Testis (tissue), 2 donors: Measurements from ENCODE around the gene ASPM.

Source experiments
- CTCF ChIP-seq, 3 experiments: fragments of 450-650 bp in 2 of 3; fragments of 200-600 bp in 1 of 3; sonication (generic) in 1 of 3; IDR thresholded peaks; one replicate each; pipeline ENCODE4 v1.5.1; 2016 to 2019; ENCODE audit warnings: antibody characterized with exemption in 3 of 3, mild to moderate bottlenecking in 2 of 3, moderate library complexity in 1 of 3
- POLR2A ChIP-seq: fragments of 450-650 bp; IDR thresholded peaks from one replicate; pipeline ENCODE4 v1.6.1; 2017; ENCODE audit warnings: antibody characterized with exemption, mild to moderate bottlenecking, moderate library complexity

- TF ChIP-seq POLR2A (no peak), CTCF (IDR thresholded peaks at IDR 0.05) (no peak)
Observed at GRCh38 chr1:197100677-197101076, 45.8 kb downstream of the ASPM start.
